NCI-H128 (cell line): ENCODE results near the gene ATPAF2.
"Not testable (repeated sequence)": the region's sequence is repeated elsewhere in the genome, so short reads cannot be mapped to it uniquely, and the experiment has no call there.

Source experiments
- DNase-seq: peaks from one replicate; lab custom pipeline; 2025; ENCODE audit not compliant: unreplicated experiment; lab: John Stamatoyannopoulos, UW

ATPAF2 gene

GRCh38 chr17:18014006-18014405 is 25.0 kb downstream of the ATPAF2 start:
- no peak for DNase-seq

- DNase-seq = no peak
Measured at GRCh38 chr17:18011286-18011685, 27.7 kb downstream of the ATPAF2 start.

- DNase-seq = no peak
Measured at GRCh38 chr17:18009609-18010420, 29.2 kb downstream of the ATPAF2 start.

- no peak for DNase-seq
Measured at GRCh38 chr17:18008496-18009268, 30.3 kb downstream of the ATPAF2 start.

- no peak for DNase-seq
Measured at GRCh38 chr17:18006495-18007239, 32.3 kb downstream of the ATPAF2 start.

GRCh38 chr17:18005496-18005895 is 33.5 kb downstream of the ATPAF2 start:
- DNase-seq = no peak

- DNase-seq = peak; percentile 21
Measured at GRCh38 chr17:18004884-18005305, 34.1 kb downstream of the ATPAF2 start.

GRCh38 chr17:18004345-18004744 is 34.6 kb downstream of the ATPAF2 start:
- DNase-seq = peak; percentile 16

- DNase-seq = no peak
Measured at GRCh38 chr17:18002171-18002570, 36.8 kb downstream of the ATPAF2 start.

- no peak for DNase-seq
Measured at GRCh38 chr17:18000030-18000408, 38.9 kb downstream of the ATPAF2 start.

GRCh38 chr17:17999364-18000029 is 39.5 kb downstream of the ATPAF2 start:
- no peak for DNase-seq

GRCh38 chr17:17998934-17999333 is 40.0 kb downstream of the ATPAF2 start:
- DNase-seq = no peak

GRCh38 chr17:17995887-17996286 is 43.1 kb downstream of the ATPAF2 start:
- not testable (repeated sequence) for DNase-seq

GRCh38 chr17:17994271-17995069 is 44.5 kb downstream of the ATPAF2 start:
- no peak for DNase-seq

GRCh38 chr17:17993852-17994251 is 45.1 kb downstream of the ATPAF2 start:
- DNase-seq = no peak

- DNase-seq = no peak
Measured at GRCh38 chr17:17993366-17993765, 45.6 kb downstream of the ATPAF2 start.

- DNase-seq = no peak
Measured at GRCh38 chr17:17990282-17990681, 48.7 kb downstream of the ATPAF2 start.

GRCh38 chr17:17989618-17990017 is 49.4 kb downstream of the ATPAF2 start:
- no peak for DNase-seq

GRCh38 chr17:17989081-17989480 is 49.9 kb downstream of the ATPAF2 start:
- DNase-seq = no peak

- DNase-seq = no peak
Measured at GRCh38 chr17:17988427-17988945, 50.5 kb downstream of the ATPAF2 start.
